Astrocyte of the cerebellum (primary cell): ENCODE data around the gene FRMPD4.

ENCODE experiments used
- DNase-seq: peaks from one replicate; pipeline ENCODE4 v3.0.0-alpha.2; 2011; ENCODE audit warnings: low read depth
- H3K4me3 ChIP-seq: 2 replicates; pipeline ENCODE4 v1.5.1; 2011; ENCODE audit warnings: mild to moderate bottlenecking, low read depth, low read length, moderate library complexity
- CTCF ChIP-seq: IDR thresholded peaks from 2 replicates; pipeline ENCODE4 v1.5.1; 2012; ENCODE audit warnings: low read length, low read depth, moderate library complexity, mild to moderate bottlenecking; ENCODE audit errors: missing control alignments
- in situ Hi-C: cut with HindIII; loops from 2 replicates; pipeline ENCODE4 v1.10.0; 2017; ENCODE audit warnings: low sequenced_read_pairs

Gene FRMPD4

GRCh38 chrX:12228862-12229261 is 90.6 kb downstream of the FRMPD4 start:
- no peak for TF ChIP-seq CTCF
- in situ Hi-C loops, result no loop called here
- DNase-seq, result no peak
- H3K4me3 ChIP-seq, result no peak overlapping the region

DNA sequence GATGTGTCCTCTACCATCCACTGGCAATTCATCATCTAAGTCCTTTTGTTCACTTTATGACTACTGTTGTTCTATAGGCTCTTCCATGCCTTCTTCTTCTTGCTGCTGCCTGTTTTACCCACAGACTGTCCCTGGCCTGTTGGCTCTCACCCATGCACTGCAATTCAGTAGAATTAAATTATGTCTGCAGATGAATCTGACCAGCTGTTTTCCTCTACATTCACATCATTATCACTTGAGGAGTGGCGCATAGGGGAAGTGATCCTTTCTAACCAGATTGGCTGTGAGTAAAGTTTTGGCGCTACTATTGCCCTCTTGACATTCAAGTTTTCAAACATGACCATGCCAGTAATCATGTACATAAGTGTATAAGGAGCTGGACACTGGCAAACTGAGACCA is 91.7 kb downstream of the FRMPD4 start:
- no peak overlapping the region for H3K4me3 ChIP-seq
- TF ChIP-seq CTCF, result no peak
- in situ Hi-C loops, result no loop called here
- no peak for DNase-seq

DNA sequence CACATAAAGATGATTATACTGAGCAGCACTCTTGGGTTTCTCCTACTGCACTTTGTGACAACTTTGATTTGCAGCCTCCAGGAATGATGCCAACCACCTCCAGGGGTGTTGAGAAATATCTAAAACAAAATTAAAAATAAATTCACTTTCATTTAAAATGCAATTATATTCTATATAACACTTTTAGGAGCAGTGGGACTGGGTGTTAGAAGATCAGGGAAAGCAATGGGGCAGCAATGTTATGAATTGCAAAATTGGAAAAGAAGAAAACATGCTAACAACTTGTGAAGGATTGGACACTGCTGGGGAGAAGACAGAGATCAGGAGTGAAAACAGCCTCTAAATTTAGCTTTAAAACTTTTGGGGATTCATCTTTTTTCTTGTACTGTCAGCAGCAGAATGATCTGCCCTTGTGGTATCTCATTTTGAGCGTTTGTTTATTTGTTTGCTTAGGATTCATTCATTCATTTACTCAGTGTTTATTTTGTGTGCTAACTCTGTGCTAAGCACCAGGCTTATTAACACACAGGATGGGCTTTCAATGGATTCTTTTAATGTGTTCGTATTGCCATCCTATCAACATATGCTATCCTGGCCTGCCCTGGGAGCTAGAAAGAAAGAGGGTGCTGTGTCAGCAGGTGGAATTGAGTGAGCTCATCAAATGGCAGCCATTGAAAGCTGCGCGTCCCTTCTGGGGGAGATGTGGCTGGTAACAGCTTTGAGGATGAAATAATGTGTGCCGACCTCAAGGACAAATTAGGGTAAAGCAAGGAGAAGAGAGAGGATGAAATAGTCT is 96.5 kb downstream of the FRMPD4 start:
- TF ChIP-seq CTCF, result no peak
- DNase-seq, result no peak
- no peak overlapping the region for H3K4me3 ChIP-seq
- in situ Hi-C loops, result no loop called here

GRCh38 chrX:12236156-12236555 is 97.9 kb downstream of the FRMPD4 start:
- TF ChIP-seq CTCF, result no peak
- in situ Hi-C loops, result no loop called here
- DNase-seq, result no peak

DNA sequence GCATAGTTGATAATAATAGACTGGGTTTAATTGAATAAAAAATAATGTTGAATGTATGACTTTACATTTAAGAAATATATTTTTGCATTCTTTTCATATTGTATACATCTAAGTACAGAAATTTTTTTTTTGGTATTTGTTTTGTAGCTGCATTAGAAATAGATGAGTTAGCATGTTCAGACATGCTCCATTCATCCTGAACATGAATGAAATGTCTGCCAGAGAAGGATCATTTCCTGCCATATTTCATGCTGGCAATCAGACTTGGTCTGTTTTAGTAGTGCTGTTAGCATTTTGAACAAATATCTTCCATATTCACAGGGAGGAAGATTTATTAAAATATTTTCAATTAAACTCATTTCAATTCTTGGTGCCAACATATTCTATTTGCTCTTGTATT is 98.9 kb downstream of the FRMPD4 start:
- no peak for DNase-seq
- H3K4me3 ChIP-seq, result no peak overlapping the region
- no peak for TF ChIP-seq CTCF
- in situ Hi-C loops, result no loop called here

More at GRCh38 chrX:12236156-12236555, 97.9 kb downstream of the FRMPD4 start:
- H3K4me3 ChIP-seq, result no peak overlapping the region

DNA sequence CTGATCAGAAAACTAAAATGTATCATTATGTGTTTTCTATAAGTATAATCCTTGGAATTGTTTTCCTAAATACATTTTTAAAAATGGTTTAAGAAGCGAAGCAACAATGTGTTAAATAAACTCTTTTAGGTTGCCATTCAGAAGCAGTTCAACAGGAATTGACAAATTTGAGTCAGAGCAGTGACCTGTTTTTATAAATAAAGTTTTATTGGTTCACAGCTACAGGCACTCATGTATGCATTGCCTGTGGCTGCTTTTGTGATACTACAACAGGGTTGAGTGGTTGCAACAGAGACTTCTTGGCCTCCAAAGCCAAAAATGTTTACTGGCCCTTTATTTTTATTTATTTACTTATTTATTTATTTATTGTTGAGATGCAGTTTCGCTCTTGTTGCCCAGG is 99.5 kb downstream of the FRMPD4 start:
- no peak for TF ChIP-seq CTCF
- no peak overlapping the region for H3K4me3 ChIP-seq
- in situ Hi-C loops, result no loop called here
- no peak for DNase-seq
